ENCODE data around the gene PDGFA. TPM values are rescaled to one million over a fixed set of nuclear protein-coding genes. Genes with fewer than 3 reads are reported as not detected.

PDGFA gene
- total RNA-seq, 1 experiment from 2014 or later = 24.8 TPM

- Histone ChIP-seq H3K9me3 (replicated peaks) (no peaks in the 10 kb centered on the region), H3K36me3 (peaks cover 19% of the 10 kb centered on the region), H3K27ac (no peak overlapping the region), H3K27me3 (replicated peaks) (0 out of 2 replicates have a peak, but pooled peaks cover 6% of the 10 kb centered on the region), H3K4me3 (no peak overlapping the region), H3K4me1 (replicated peaks) (no peaks in the 10 kb centered on the region)
- no peak for DNase-seq (ENCODE audit: low read depth in 1 of 2, low spot score in 2 of 2)
Observed at GRCh38 chr7:494259-494687, 25.4 kb downstream of the PDGFA start.

GRCh38 chr7:493661-494251 is 25.9 kb downstream of the PDGFA start:
- H3K27ac ChIP-seq = no peak overlapping the region
- H3K27me3 ChIP-seq (replicated peaks) = 0 out of 2 replicates have a peak, but pooled peaks cover 8% of the 10 kb centered on the region
- no peaks in the 10 kb centered on the region for H3K4me1 ChIP-seq (replicated peaks)
- H3K36me3 ChIP-seq = peaks cover 15% of the 10 kb centered on the region
- no peak overlapping the region for H3K4me3 ChIP-seq
- no peak for DNase-seq (ENCODE audit: low read depth in 1 of 2, low spot score in 2 of 2)
- no peaks in the 10 kb centered on the region for H3K9me3 ChIP-seq (replicated peaks)

- H3K27ac ChIP-seq = no peak overlapping the region
- no peak overlapping the region for H3K4me3 ChIP-seq
- peaks cover 8% of the 10 kb centered on the region; the same call in 1 of the 2 replicates for H3K27me3 ChIP-seq (replicated peaks)
- DNase-seq (ENCODE audit: low read depth in 1 of 2, low spot score in 2 of 2) = no peak
- no peaks in the 10 kb centered on the region for H3K9me3 ChIP-seq (replicated peaks)
- no peaks in the 10 kb centered on the region for H3K4me1 ChIP-seq (replicated peaks)
- peaks cover 8% of the 10 kb centered on the region for H3K36me3 ChIP-seq
Observed at GRCh38 chr7:492714-493065, 27.0 kb downstream of the PDGFA start.

GRCh38 chr7:491958-492713 is 27.5 kb downstream of the PDGFA start:
- Histone ChIP-seq H3K4me3 (no peak overlapping the region), H3K36me3 (peaks cover 5% of the 10 kb centered on the region), H3K27ac (no peak overlapping the region), H3K4me1 (replicated peaks) (no peaks in the 10 kb centered on the region), H3K9me3 (replicated peaks) (no peaks in the 10 kb centered on the region), H3K27me3 (replicated peaks) (peaks cover 9% of the 10 kb centered on the region; the same call in 1 of the 2 replicates)
- DNase-seq (ENCODE audit: low read depth in 1 of 2, low spot score in 2 of 2) = no peak

- H3K27me3 ChIP-seq (replicated peaks) = peaks cover 15% of the 10 kb centered on the region; the same call in 1 of the 2 replicates
- H3K36me3 ChIP-seq = no peaks in the 10 kb centered on the region; the same call in 1 of the 2 replicates
- H3K4me1 ChIP-seq (replicated peaks) = no peaks in the 10 kb centered on the region
- H3K9me3 ChIP-seq (replicated peaks) = no peaks in the 10 kb centered on the region
- no peak for DNase-seq (ENCODE audit: low read depth in 1 of 2, low spot score in 2 of 2)
- H3K27ac ChIP-seq = no peak overlapping the region
- no peak overlapping the region for H3K4me3 ChIP-seq
Observed at GRCh38 chr7:491292-491957, 28.2 kb downstream of the PDGFA start.

GRCh38 chr7:490461-491291 is 29.0 kb downstream of the PDGFA start:
- H3K9me3 ChIP-seq (replicated peaks) = no peaks in the 10 kb centered on the region
- H3K4me1 ChIP-seq (replicated peaks) = no peaks in the 10 kb centered on the region
- peaks cover 15% of the 10 kb centered on the region; the same call in 1 of the 2 replicates for H3K27me3 ChIP-seq (replicated peaks)
- no peak overlapping the region for H3K27ac ChIP-seq
- H3K36me3 ChIP-seq = no peaks in the 10 kb centered on the region
- no peak for DNase-seq (ENCODE audit: low read depth in 1 of 2, low spot score in 2 of 2)
- no peak overlapping the region for H3K4me3 ChIP-seq

- Histone ChIP-seq H3K36me3 (no peaks in the 10 kb centered on the region), H3K4me3 (no peak overlapping the region), H3K4me1 (replicated peaks) (no peaks in the 10 kb centered on the region), H3K27ac (no peak overlapping the region), H3K9me3 (replicated peaks) (no peaks in the 10 kb centered on the region), H3K27me3 (replicated peaks) (peaks cover 15% of the 10 kb centered on the region; the same call in 1 of the 2 replicates)
- no peak for DNase-seq (ENCODE audit: low read depth in 1 of 2, low spot score in 2 of 2)
Observed at GRCh38 chr7:489876-490275, 29.8 kb downstream of the PDGFA start.

- Histone ChIP-seq H3K9me3 (replicated peaks) (no peaks in the 10 kb centered on the region), H3K27me3 (replicated peaks) (peaks cover 19% of the 10 kb centered on the region; the same call in 1 of the 2 replicates), H3K27ac (no peak overlapping the region), H3K4me3 (no peak overlapping the region), H3K36me3 (no peaks in the 10 kb centered on the region), H3K4me1 (replicated peaks) (no peaks in the 10 kb centered on the region)
- no peak for DNase-seq (ENCODE audit: low read depth in 1 of 2, low spot score in 2 of 2)
Observed at GRCh38 chr7:486216-486743, 33.4 kb downstream of the PDGFA start.

- H3K27me3 ChIP-seq (replicated peaks) = peaks cover 19% of the 10 kb centered on the region; the same call in 1 of the 2 replicates
- H3K27ac ChIP-seq = no peak overlapping the region
- H3K4me3 ChIP-seq = no peak overlapping the region
- H3K9me3 ChIP-seq (replicated peaks) = no peaks in the 10 kb centered on the region
- DNase-seq (ENCODE audit: low read depth in 1 of 2, low spot score in 2 of 2) = no peak
- no peaks in the 10 kb centered on the region for H3K36me3 ChIP-seq
- no peaks in the 10 kb centered on the region for H3K4me1 ChIP-seq (replicated peaks)
Observed at GRCh38 chr7:485188-486081, 34.2 kb downstream of the PDGFA start.

- Histone ChIP-seq H3K4me3 (no peak overlapping the region), H3K36me3 (no peaks in the 10 kb centered on the region), H3K9me3 (replicated peaks) (no peaks in the 10 kb centered on the region), H3K4me1 (replicated peaks) (no peaks in the 10 kb centered on the region), H3K27me3 (replicated peaks) (peaks cover 16% of the 10 kb centered on the region; the same call in 1 of the 2 replicates), H3K27ac (no peak overlapping the region)
- no peak for DNase-seq (ENCODE audit: low read depth in 1 of 2, low spot score in 2 of 2)
Observed at GRCh38 chr7:484356-485101, 35.1 kb downstream of the PDGFA start.

- H3K27me3 ChIP-seq (replicated peaks) = peaks cover 11% of the 10 kb centered on the region; the same call in 1 of the 2 replicates
- no peaks in the 10 kb centered on the region for H3K4me1 ChIP-seq (replicated peaks)
- no peak overlapping the region for H3K4me3 ChIP-seq
- H3K9me3 ChIP-seq (replicated peaks) = no peaks in the 10 kb centered on the region
- no peak overlapping the region for H3K27ac ChIP-seq
- H3K36me3 ChIP-seq = no peaks in the 10 kb centered on the region
- DNase-seq (ENCODE audit: low read depth in 1 of 2, low spot score in 2 of 2) = no peak
Observed at GRCh38 chr7:483656-484355, 35.8 kb downstream of the PDGFA start.

Measured in SJSA1 (cell line).